SW480 (cell line): ENCODE data around the gene CD3E.

Experiments
- DNase-seq: peaks from one replicate; pipeline ENCODE4 v3.0.0-alpha.2; 2016; ENCODE audit warnings: low spot score

CD3E gene

GRCh38 chr11:118325283-118325682, 20.8 kb downstream of the CD3E start:
- no peak for DNase-seq

- DNase-seq = no peak
Observed at GRCh38 chr11:118328745-118329144, 24.2 kb downstream of the CD3E start.

GRCh38 chr11:118334745-118335144, 30.2 kb downstream of the CD3E start:
- no peak for DNase-seq

- peak; percentile 36 for DNase-seq
Observed at GRCh38 chr11:118338637-118339061, 34.1 kb downstream of the CD3E start.

GRCh38 chr11:118339281-118339961, 34.9 kb downstream of the CD3E start:
- DNase-seq = no peak

- no peak for DNase-seq
Observed at GRCh38 chr11:118340449-118340848, 35.9 kb downstream of the CD3E start.

- DNase-seq = no peak
Observed at GRCh38 chr11:118341261-118341660, 36.7 kb downstream of the CD3E start.

- no peak for DNase-seq
Observed at GRCh38 chr11:118341815-118342489, 37.4 kb downstream of the CD3E start.

- no peak for DNase-seq
Observed at GRCh38 chr11:118342503-118343161, 38.1 kb downstream of the CD3E start, which contains the start of gene CD3D. Gene CD3D (minus strand): TSS chr11:118342705. CDS start chr11:118342607, 98 bp downstream.

- DNase-seq = no peak
Observed at GRCh38 chr11:118343248-118343647, 38.7 kb downstream of the CD3E start.

GRCh38 chr11:118343981-118344515, 39.5 kb downstream of the CD3E start, which contains the start of gene CD3G:
Gene CD3G (plus strand): TSS chr11:118344344. CDS start chr11:118344424, 80 bp downstream.
- DNase-seq = no peak

GRCh38 chr11:118349475-118349874, 44.9 kb downstream of the CD3E start:
- DNase-seq = no peak

GRCh38 chr11:118353084-118353710, 48.7 kb downstream of the CD3E start:
- DNase-seq = peak; percentile 26

GRCh38 chr11:118358071-118358470, 53.5 kb downstream of the CD3E start:
- DNase-seq = no peak

- peak; percentile 89 for DNase-seq
Observed at GRCh38 chr11:118359295-118359958, 54.9 kb downstream of the CD3E start, which contains the start of gene UBE4A. Gene UBE4A (plus strand): TSS chr11:118359600. CDS start chr11:118365081, 5,481 bp downstream.

GRCh38 chr11:118364956-118365615, 60.6 kb downstream of the CD3E start:
- no peak for DNase-seq
